ENCODE data around the gene TMEM219.
A peak's percentile ranks its signal among the peaks of the same experiment; 100 is the strongest.

TMEM219 gene

GRCh38 chr16:29992344-29992967, 30.6 kb downstream of the TMEM219 start:
- peak in 3 of 10 donors; percentile 53 to 66 (median 57) for DNase-seq
- intact Hi-C loops (cut with DNase I), result loop anchor here (10.0 kb wide), 1 partner anchor 178 kb away; the partner anchor contains the start of genes PAGR1 and PRRT2

DNA sequence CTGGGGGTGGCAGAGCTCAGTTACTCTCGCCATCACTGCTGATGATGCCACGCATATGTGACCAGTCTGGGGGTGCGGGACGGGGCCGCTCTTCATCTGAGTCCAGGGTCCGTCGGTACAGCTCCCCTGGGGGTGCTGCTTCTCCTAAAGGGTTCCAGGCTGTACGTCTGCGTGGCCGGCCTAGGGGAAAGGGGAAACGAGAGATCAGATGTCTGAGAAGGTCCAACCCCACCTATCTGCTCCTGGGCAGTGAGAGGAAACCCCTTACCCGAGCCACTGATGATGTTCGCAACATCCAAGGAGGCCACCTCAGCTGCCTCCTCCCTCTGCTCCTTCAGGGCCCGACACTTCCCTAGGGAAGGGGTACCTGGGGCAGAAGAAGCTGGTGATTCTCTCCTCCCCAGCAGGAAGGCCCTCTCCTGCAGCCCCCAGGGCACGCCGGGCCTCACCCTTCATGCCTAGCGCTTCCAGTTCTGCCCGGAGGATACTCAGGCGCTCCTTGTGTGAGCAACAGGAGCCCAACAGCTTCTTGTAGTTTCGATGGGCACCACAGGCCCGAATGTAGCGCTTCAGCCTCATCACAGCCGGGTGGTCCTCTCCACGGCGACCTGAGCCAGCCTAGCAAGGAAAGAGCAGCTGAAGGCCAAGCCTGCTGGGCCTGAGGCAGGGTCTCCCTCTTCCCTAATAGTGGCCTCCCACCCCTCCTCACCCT, 31.5 kb downstream of the TMEM219 start:
- DNase-seq, result peak in 2 of 10 donors; percentile 56 to 78
- intact Hi-C loops (cut with DNase I), result loop anchor here (10.0 kb wide), 1 partner anchor 179 kb away; the partner anchor contains the start of genes PAGR1 and PRRT2

DNA sequence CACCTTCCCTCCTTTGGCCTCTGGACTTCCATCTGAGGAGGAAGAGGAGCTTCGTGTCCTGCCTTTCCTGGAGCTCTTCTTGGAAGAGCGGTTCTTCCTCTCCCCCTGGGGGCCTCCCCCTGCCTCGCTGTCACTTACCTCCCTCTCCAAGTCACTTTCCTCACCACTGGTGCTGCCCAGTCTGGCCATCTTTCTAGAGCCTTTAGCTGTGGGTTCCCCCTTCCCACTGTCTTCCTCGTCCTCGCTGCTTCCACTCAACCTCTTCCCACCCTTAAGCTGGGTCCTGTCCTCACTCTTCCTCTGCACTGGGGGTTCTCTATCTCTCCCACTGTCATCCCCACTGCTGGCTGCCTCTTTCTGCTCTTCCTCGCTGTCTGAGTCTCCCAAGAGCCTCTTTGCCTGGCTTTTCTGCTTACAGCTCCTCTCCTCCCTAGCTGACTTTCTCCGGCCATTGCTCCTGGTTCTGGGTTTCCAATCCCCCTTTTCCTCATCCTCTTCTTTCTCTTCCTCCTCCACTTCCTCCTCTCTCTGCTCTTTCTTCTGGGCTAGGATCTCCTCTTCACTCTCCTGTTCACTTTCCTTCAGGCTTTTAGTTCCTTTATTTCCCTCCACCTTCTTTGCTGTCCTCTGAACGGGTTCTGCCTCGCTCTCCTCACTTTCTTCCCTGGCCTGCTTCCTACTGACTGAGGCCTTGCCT, 32.2 kb downstream of the TMEM219 start:
- DNase-seq, result no peak
- intact Hi-C loops (cut with DNase I), result loop anchor here (10.0 kb wide), 1 partner anchor 179 kb away; the partner anchor contains the start of genes PAGR1 and PRRT2

DNA sequence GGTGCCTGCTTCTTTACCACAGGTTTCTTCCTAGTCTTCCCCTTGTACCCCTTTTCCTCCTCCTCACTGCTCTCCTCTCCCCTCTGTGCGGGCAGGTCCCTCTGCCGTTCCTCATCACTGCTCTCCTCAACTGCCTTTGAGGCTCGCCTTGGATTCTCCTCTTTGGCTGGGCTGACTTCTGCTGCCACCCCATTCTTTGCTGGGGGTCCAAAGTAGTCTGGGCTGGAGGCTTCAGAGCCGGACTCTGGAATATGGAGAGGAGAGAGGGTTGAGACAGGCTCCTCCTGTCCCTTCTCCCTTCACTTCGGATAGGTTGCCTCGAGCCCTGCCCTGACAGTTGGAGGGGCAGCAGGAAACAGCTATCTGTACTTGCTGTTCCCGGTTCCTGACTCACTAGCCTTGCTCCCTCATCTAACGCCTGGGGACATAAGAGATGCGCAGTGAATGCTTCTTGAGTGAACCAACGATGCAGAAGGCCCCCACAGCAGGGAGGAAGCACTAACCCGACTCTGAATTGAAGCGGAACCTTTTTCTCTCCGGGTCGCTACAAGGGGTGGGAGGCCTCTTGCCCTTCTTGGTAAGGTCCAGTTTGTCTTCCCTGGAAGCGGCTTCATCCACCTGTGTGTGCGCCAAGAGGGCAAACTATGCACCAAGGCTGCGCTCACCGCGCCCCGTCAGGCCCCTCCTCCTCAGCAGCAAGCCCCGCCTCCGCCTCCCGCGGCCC, 32.9 kb downstream of the TMEM219 start:
- intact Hi-C loops (cut with DNase I), result loop anchor here (1.0 to 10.0 kb wide), 2 partner anchors 21 to 180 kb away; partner anchors contain the start of genes PAGR1, PRRT2 and TAOK2
- DNase-seq, result peak in 7 of 10 donors; percentile 44 to 94 (median 53)

GRCh38 chr16:29995324-29995910, 33.5 kb downstream of the TMEM219 start, which contains the start of gene HIRIP3:
TSS of gene HIRIP3 (minus strand) at chr16:29995617. CDS start at chr16:29995605, 12 bp downstream.
- DNase-seq, result peak; percentile 79 to 97 (median 86)
- intact Hi-C loops (cut with DNase I), result loop anchor here (1.0 to 10.0 kb wide), 2 partner anchors 22 to 181 kb away; partner anchors contain the start of genes PAGR1, PRRT2 and TAOK2

GRCh38 chr16:29995911-29996765, 34.3 kb downstream of the TMEM219 start, which contains the start of gene INO80E:
TSS of gene INO80E (plus strand) at chr16:29996241. CDS start at chr16:29996311, 70 bp downstream.
- intact Hi-C loops (cut with DNase I), result loop anchor here (1.0 to 10.0 kb wide), 2 partner anchors 23 to 181 kb away; partner anchors contain the start of genes PAGR1, PRRT2 and TAOK2
- DNase-seq, result peak; percentile 99 to 100 (median 100)

DNA sequence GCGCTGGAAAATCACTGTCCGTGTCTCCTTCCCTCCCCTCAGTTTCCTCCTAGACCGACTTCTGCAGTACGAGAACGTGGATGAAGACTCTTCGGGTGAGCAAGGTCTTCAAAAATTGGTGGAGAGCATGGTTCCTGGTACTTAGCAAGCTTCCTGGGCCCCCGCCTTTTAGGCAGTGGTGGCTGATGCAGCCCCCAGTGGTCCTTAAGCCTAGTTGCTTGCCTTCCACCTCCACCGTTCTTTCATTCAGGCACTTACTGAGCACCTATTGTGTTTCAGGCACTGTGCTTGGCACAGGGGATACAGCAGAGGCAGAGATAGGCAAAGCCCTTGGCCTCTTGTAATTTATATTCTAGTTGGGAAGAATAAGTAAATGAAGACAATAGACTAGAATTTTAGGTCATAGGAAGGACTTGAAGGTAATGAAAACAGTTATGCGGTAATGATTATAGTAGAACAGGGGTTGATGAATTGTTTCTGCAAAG, 34.9 kb downstream of the TMEM219 start:
- no peak for DNase-seq
- intact Hi-C loops (cut with DNase I), result loop anchor here (10.0 kb wide), 1 partner anchor 182 kb away; the partner anchor contains the start of genes PAGR1 and PRRT2

- intact Hi-C loops (cut with DNase I), result loop anchor here (10.0 kb wide), 1 partner anchor 185 kb away; the partner anchor contains the start of genes PAGR1 and PRRT2
- DNase-seq, result no peak
Observed at GRCh38 chr16:29999605-30000004, 37.7 kb downstream of the TMEM219 start.

DNA sequence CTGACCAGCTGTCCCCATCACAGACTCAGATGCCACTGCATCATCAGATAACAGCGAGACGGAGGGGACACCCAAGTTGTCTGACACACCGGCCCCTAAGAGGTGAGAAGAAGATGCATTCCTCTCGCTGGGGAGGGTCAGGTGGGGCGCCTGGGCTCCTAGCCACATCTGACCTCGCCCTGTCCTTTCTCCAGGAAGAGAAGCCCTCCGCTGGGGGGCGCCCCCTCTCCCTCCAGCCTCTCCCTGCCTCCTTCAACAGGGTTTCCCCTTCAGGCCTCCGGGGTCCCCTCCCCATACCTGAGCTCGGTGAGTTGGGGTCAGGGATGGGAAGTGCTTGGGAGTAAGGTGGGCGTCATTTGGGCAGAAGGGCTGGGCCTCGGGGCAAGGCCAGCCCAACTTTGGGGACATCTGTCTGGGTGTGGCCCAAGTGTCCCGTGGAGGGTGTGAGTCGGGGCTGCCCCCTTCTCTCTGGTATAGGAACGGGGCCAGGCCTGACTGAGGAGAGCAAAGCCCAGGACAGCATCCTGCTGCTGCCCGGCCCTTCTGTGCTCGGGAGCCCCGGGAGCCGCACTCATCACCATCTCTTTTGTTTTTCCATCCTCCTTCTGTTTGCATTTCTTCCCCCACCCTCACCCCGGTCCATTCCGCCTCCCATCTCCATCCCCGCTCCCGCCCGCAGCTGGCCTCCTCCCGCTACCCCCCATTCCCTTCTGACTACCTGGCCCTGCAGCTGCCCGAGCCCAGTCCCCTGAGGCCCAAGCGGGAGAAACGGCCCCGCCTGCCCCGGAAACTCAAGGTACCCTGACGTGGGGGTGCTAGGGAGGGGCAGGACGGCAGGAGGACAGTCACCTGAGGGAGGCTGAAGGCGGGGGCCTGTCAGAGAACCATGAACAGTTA, 39.1 kb downstream of the TMEM219 start:
- peak in 3 of 10 donors; percentile 59 to 71 (median 61) for DNase-seq
- intact Hi-C loops (cut with DNase I), result no loop called here

GRCh38 chr16:30002614-30003346, 40.9 kb downstream of the TMEM219 start:
- DNase-seq, result peak in 3 of 10 donors; percentile 25 to 63 (median 56)
- intact Hi-C loops (cut with DNase I), result no loop called here

DNA sequence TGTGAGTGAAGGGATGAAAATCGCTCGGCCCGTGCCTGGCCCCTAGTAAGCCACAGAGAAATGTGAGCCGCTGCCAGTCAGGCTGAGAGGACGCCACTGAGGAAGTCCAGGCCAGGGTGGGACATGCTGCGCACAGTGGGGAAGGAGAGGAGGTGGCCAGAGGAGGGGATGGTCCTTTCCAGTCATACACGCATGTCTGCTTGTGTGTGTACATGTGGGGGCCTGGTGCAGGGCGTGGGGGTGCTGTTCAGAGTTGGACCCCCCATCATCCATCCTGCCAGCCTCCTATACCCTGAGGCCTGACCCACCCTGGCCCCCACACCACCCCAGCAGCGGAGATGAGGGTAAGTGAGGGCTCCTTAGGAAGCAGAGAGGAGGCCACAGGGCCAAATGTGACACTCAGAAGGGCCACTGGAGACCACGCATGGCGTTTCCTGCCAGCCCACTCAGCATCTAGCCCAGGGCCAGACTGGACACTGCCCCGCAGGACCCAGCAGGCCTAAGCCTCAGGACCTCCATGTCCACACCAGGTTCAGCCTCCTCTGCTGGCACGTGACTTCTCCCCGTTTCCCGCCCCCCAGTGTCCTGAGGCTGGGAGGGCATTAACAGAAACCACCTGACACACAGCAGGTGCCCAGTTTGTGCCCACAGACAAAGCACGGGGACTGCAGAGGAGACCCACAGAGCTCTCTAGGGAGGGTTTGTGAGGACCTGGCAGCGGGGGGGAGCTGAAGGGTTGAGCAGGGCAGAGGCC, 42.0 kb downstream of the TMEM219 start:
- DNase-seq, result peak in 3 of 10 donors; percentile 64 to 67 (median 65)
- intact Hi-C loops (cut with DNase I), result no loop called here

DNA sequence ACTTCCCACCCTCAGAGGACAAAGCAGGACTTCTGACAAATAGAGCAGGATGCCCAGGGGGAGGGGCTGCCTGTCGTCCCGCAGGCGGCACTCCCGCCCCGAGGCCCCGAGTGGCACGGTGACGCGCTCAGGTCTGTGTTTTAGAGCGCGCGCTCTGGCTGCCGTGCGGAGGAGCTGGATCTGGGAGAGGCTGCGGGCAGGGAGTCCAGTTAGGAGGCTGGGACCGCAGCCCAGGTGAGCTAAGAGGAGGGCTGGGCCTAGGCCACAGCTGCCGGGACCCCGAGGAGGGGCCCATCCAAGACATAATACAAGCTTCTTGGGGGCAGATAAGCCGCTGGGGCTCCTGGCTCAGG, 42.5 kb downstream of the TMEM219 start:
- intact Hi-C loops (cut with DNase I), result no loop called here
- DNase-seq, result peak in 2 of 10 donors; percentile 81 to 85

DNA sequence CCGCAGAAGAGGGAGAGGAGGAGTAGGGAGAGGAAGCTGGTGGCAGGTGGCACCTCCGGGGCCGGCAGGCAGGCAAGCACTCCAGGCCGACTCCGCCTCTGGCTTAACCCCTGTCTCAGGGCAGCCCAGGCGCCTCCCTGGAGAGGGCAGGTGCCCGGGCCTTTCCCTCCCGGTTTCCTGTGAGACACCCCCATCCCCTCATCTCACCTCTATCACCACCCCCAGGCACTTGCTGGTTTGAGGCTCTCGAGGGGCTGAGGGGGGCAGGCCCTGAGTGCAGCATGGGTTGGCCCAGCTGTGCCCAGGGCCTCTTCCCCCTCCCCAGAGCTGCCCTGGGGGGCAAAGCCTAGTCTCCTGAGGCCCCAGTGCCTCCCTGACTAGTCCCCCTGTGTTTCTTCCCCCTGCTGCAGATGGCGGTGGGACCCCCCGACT, 42.9 kb downstream of the TMEM219 start:
- intact Hi-C loops (cut with DNase I), result no loop called here
- peak in 1 of 10 donors; percentile 73 for DNase-seq

DNA sequence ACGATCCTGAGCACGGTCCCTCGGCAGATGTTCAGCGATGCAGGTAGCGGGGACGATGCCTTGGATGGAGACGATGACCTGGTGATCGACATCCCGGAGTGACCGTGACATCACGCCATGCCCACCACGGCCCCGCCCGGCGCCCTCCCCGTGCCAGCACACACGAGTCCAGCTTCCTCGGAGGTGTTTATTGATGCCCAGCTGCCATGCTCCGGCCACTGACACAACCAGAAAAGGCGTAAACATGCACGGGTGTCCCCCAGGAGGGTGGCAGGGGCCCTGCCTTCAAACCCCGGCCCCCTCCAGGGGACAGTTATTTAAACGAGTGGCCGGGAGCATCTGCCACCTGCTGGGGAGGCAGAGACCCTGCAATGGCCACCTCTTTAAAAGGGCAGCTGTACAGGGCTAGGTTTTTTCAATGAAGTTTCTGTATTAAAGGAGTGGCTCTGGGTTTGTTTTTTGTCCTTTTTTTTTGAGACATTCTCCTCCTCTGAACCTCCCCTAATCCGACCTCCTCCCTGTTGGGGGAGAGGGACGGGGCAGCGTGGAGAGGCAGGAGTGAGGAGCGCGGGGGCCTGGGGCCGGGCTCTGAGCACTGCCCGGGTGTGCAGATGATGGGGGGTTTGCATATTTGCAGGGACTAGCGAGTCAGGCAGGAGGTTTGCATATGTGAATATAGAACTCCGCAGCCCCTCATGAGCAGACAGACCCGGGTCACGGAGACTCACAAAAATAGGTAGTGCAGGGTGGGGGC, 43.6 kb downstream of the TMEM219 start:
- peak in 4 of 10 donors; percentile 35 to 85 (median 80) for DNase-seq
- intact Hi-C loops (cut with DNase I), result no loop called here

- intact Hi-C loops (cut with DNase I), result no loop called here
Observed at GRCh38 chr16:30006095-30006473, 44.2 kb downstream of the TMEM219 start.

More at GRCh38 chr16:30006095-30006473, 44.2 kb downstream of the TMEM219 start:
- peak in 2 of 10 donors; percentile 56 to 85 for DNase-seq
